Mesenteric fat pad (tissue), 1 donor: ENCODE measurements around the gene COL1A1. TPM values are rescaled to one million over a fixed set of nuclear protein-coding genes. Genes with fewer than 3 reads are reported as not detected.

Experiments
- DNase-seq: peaks from one replicate; pipeline ENCODE4 v3.0.0-alpha.2; 2020; ENCODE audit warnings: low spot score
- total RNA-seq: library from RNA; stranded (reverse); fragmentation: NEBNext Ultra II Directional; extraction: Animal tissue kit (Norgen Biotek cat#: 25700); gene quantifications from one replicate; pipeline ENCODE4 v1.2.1, GENCODE V29; 2021
- donor health status: DM: yes; HTN: yes; CAD: no.

Gene COL1A1
- total RNA-seq, 1 donor from 2014 or later, result 309 TPM

GRCh38 chr17:50187751-50188530 is 13.5 kb downstream of the COL1A1 start:
- DNase-seq, result no peak

- no peak for DNase-seq
Observed at GRCh38 chr17:50187394-50187725, 14.1 kb downstream of the COL1A1 start.

- no peak for DNase-seq
Observed at GRCh38 chr17:50186661-50187393, 14.6 kb downstream of the COL1A1 start.

GRCh38 chr17:50185631-50186471 is 15.6 kb downstream of the COL1A1 start:
- no peak for DNase-seq

- no peak for DNase-seq
Observed at GRCh38 chr17:50184611-50185398, 16.6 kb downstream of the COL1A1 start.

- DNase-seq, result no peak
Observed at GRCh38 chr17:50184064-50184463, 17.4 kb downstream of the COL1A1 start.

- no peak for DNase-seq
Observed at GRCh38 chr17:50183421-50183994, 17.9 kb downstream of the COL1A1 start.

- DNase-seq, result no peak
Observed at GRCh38 chr17:50182783-50183420, 18.5 kb downstream of the COL1A1 start.

GRCh38 chr17:50181591-50182560 is 19.6 kb downstream of the COL1A1 start:
- DNase-seq, result no peak

GRCh38 chr17:50181144-50181543 is 20.3 kb downstream of the COL1A1 start:
- DNase-seq, result no peak

GRCh38 chr17:50180620-50181019 is 20.8 kb downstream of the COL1A1 start:
- DNase-seq, result no peak

GRCh38 chr17:50180111-50180510 is 21.3 kb downstream of the COL1A1 start:
- DNase-seq, result no peak

GRCh38 chr17:50177983-50178834 is 23.2 kb downstream of the COL1A1 start:
- DNase-seq, result no peak

GRCh38 chr17:50177476-50177875 is 24.0 kb downstream of the COL1A1 start:
- DNase-seq, result no peak

- DNase-seq, result no peak
Observed at GRCh38 chr17:50176559-50177357, 24.7 kb downstream of the COL1A1 start.

GRCh38 chr17:50175035-50175807 is 26.2 kb downstream of the COL1A1 start:
- no peak for DNase-seq
